D721Med (cell line): Measurements from ENCODE around the gene TPH2.

ENCODE experiments used
- DNase-seq: peaks from one replicate; pipeline ENCODE4 v3.0.0; 2011; ENCODE audit warnings: low spot score; ENCODE audit not compliant: insufficient read length
- FAIRE-seq: peaks from 2 replicates; lab custom pipeline; 2011; peaks lifted over from hg19 to GRCh38; lab: Jason Lieb, UNC
- TF ChIP-seq, protein P1 (sequence below): IDR thresholded peaks from 2 replicates; pipeline ENCODE4 v1.5.1; 2012; ENCODE audit warnings: mild to moderate bottlenecking, control low read depth; ENCODE audit not compliant: insufficient read depth; ENCODE audit errors: missing control alignments

Gene TPH2

DNA sequence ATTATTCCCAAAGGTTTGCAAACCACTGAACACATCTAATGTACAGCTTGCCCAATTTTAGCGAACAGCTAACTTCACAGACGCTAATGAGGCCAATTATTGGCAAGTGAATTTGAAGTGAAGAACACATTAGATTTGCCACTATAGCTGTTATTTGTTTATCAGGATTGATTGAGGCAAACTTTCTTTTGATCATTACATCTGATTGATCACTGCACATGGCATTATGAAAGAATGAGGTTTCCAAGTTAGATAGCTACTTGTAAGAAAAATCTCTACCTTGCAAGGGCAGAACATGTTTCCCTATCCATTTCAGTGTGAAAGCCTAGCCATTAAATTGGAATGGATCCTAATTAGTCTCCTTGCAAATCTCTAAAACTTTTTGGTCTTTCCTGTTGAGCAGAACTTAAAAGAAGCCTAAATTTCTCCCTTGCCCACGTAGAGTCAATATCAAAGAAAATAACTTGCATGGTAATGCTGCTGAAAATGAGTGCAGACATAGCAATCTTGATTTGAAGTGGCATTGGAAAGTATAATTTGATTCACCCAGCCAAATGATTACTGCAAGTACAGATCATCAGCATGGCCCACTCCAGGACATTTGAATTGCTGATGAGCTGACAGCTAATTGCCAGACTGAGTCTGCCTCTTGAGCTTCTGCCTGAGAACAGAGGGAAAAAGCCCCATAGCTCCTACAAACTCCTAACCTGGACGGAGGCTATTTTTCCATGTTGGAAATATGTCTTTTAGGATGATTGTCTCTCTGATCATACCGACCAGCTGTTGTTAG, 98.6 kb downstream of the TPH2 start:
- FAIRE-seq (no peak), DNase-seq (no peak)
- TF ChIP-seq, protein P1, sequence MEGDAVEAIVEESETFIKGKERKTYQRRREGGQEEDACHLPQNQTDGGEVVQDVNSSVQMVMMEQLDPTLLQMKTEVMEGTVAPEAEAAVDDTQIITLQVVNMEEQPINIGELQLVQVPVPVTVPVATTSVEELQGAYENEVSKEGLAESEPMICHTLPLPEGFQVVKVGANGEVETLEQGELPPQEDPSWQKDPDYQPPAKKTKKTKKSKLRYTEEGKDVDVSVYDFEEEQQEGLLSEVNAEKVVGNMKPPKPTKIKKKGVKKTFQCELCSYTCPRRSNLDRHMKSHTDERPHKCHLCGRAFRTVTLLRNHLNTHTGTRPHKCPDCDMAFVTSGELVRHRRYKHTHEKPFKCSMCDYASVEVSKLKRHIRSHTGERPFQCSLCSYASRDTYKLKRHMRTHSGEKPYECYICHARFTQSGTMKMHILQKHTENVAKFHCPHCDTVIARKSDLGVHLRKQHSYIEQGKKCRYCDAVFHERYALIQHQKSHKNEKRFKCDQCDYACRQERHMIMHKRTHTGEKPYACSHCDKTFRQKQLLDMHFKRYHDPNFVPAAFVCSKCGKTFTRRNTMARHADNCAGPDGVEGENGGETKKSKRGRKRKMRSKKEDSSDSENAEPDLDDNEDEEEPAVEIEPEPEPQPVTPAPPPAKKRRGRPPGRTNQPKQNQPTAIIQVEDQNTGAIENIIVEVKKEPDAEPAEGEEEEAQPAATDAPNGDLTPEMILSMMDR, result no peak

GRCh38 chr12:72041811-72042210, 103.2 kb downstream of the TPH2 start:
- TF ChIP-seq, protein P1, result no peak
- DNase-seq (no peak), FAIRE-seq (no peak)

DNA sequence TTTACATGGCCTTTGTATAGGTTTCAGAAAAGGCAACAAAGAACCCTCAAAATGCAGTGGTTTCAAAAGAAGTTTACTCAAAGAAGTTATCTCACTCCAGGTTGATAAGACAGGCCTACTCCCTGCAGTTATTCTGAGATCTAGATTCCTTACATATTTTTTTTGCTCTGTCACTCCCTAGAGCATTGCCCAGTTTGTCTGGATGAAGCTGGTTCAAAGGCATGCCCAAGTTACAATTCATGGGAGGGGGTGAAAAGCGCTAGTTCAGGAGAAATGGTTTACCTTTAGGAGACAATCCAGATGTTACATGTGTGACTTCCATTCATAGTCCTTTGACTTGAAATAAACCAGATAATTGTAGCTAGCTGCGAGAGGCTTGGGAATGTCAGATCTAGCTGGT, 115.0 kb downstream of the TPH2 start:
- TF ChIP-seq, protein P1, result no peak
- DNase-seq (no peak), FAIRE-seq (no peak)

DNA sequence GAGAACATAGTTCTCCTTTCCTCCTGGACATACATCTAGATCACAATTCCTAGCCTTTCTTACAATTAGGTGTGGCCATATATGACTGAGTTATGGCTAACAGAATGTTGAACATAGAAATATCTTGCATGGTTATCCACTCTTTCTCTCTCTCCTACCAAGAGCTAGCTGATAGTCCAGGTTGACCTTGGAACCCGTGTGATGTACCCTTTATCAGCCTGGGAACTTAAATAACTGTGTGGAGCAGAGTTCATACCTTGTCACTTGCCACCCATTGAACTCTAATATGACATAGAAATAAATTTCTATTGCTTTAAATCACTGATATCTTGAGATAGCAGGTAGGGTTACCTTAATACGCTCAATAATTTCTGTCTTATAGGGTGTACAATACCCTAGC, 115.9 kb downstream of the TPH2 start:
- FAIRE-seq (no peak), DNase-seq (no peak)
- TF ChIP-seq, protein P1, result no peak

GRCh38 chr12:72057330-72057914, 118.8 kb downstream of the TPH2 start:
- TF ChIP-seq, protein P1, result no peak
- DNase-seq (no peak), FAIRE-seq (no peak)

DNA sequence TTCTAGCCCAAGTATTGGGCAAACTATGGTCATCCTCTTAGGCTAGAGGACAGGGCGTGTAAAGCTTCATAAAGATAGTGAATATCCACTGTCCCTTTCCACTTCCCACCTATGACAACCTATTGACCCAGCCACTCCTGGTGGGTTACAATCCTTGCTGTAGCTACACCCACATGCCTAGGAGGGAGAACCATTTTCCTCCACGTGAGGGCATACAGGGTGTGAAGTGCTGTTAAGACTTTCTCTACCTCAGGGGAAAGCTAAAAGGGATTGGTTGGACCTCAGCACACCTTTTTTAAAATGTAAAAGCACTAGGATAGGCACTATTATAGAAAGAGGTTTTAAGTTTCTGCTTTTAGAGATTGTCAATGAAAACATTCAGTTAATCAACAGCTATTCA, 124.4 kb downstream of the TPH2 start:
- DNase-seq, result no peak
- TF ChIP-seq, protein P1, result no peak
- no peak for FAIRE-seq

- FAIRE-seq (no peak), DNase-seq (no peak)
- TF ChIP-seq, protein P1, result no peak
Measured at GRCh38 chr12:72071030-72071429, 132.4 kb downstream of the TPH2 start.
